GM23338 (cell line): ENCODE data around the gene PNPLA7. TPM values are rescaled to one million over a fixed set of nuclear protein-coding genes. Genes with fewer than 3 reads are reported as not detected.

Experiments
- ATAC-seq: fragments of 200-7000 bp; cut with Tn5 transposase; 3 replicates; pipeline ENCODE4 v1.9.1; 2020
- DNase-seq: peaks from one replicate; pipeline ENCODE4 v3.0.0-alpha.2; 2015; ENCODE audit warnings: low spot score
- H2AFZ ChIP-seq: fragments of 200-600 bp; sonication (generic); 2 replicates; pipeline ENCODE4 v1.8.0; 2016; ENCODE audit warnings: antibody characterized with exemption, mild to moderate bottlenecking, moderate library complexity
- H3F3A ChIP-seq: fragments of 200-600 bp; sonication (generic); replicated peaks from 2 replicates; pipeline ENCODE4 v1.8.0; 2017; ENCODE audit warnings: antibody characterized with exemption, mixed run types, low read depth
- H3K27ac ChIP-seq: fragments of 200-600 bp; sonication (generic); 2 replicates; pipeline ENCODE4 v1.6.1; 2016; ENCODE audit warnings: low read depth
- H3K27me3 ChIP-seq: fragments of 200-600 bp; sonication (generic); 2 replicates; pipeline ENCODE4 v1.8.0; 2016; ENCODE audit warnings: mild to moderate bottlenecking, mixed run types, moderate library complexity; ENCODE audit not compliant: insufficient read depth
- H3K36me3 ChIP-seq: fragments of 200-600 bp; sonication (generic); 2 replicates; pipeline ENCODE4 v1.8.0; 2016; ENCODE audit warnings: mild to moderate bottlenecking; ENCODE audit not compliant: insufficient read depth
- H3K4me1 ChIP-seq: fragments of 200-600 bp; sonication (generic); 2 replicates; pipeline ENCODE4 v1.8.0; 2016; ENCODE audit warnings: mild to moderate bottlenecking, moderate library complexity; ENCODE audit not compliant: insufficient read depth
- H3K4me2 ChIP-seq: fragments of 200-600 bp; sonication (generic); 2 replicates; pipeline ENCODE4 v1.7.1; 2017; ENCODE audit warnings: mixed run types
- H3K4me3 ChIP-seq: fragments of 200-600 bp; sonication (generic); 2 replicates; pipeline ENCODE4 v1.6.1; 2016; ENCODE audit warnings: mixed run types
- H3K79me2 ChIP-seq: fragments of 200-600 bp; sonication (generic); replicated peaks from 2 replicates; pipeline ENCODE4 v1.8.0; 2017; ENCODE audit warnings: mild to moderate bottlenecking; ENCODE audit not compliant: insufficient read depth
- H3K9me2 ChIP-seq: fragments of 200-600 bp; sonication (generic); 2 replicates; pipeline ENCODE4 v1.8.0; 2017; ENCODE audit not compliant: insufficient read depth
- H4K20me1 ChIP-seq: fragments of 200-600 bp; sonication (generic); replicated peaks from 2 replicates; pipeline ENCODE4 v1.8.0; 2017; ENCODE audit warnings: mild to moderate bottlenecking; ENCODE audit not compliant: insufficient read depth
- H3K27ac Mint-ChIP-seq: 2 replicates; pipeline ENCODE4 v1.8.0; 2020; ENCODE audit warnings: inconsistent platforms, mild to moderate bottlenecking, moderate library complexity, mixed read lengths
- H3K27me3 Mint-ChIP-seq: 3 replicates; pipeline ENCODE4 v1.8.0; 2022; ENCODE audit warnings: low read depth, mild to moderate bottlenecking, moderate library complexity, mixed read lengths, inconsistent platforms; ENCODE audit not compliant: insufficient read depth, poor library complexity
- H3K36me3 Mint-ChIP-seq: 3 replicates; pipeline ENCODE4 v1.8.0; 2021; ENCODE audit warnings: low read depth, mild to moderate bottlenecking, inconsistent platforms, moderate library complexity, mixed read lengths
- H3K4me1 Mint-ChIP-seq: 3 replicates; pipeline ENCODE4 v1.8.0; 2020; ENCODE audit warnings: mild to moderate bottlenecking, inconsistent platforms, mixed read lengths
- H3K4me3 Mint-ChIP-seq: 3 replicates; pipeline ENCODE4 v1.8.0; 2021; ENCODE audit warnings: moderate library complexity, mild to moderate bottlenecking, inconsistent platforms, mixed read lengths
- H3K9me3 Mint-ChIP-seq: 3 replicates; pipeline ENCODE4 v1.8.0; 2020; ENCODE audit warnings: moderate library complexity, mild to moderate bottlenecking, inconsistent platforms, mixed read lengths
- CREB1 ChIP-seq: fragments of 250-450 bp; sonication (Bioruptor Pico); IDR thresholded peaks from 2 replicates; pipeline ENCODE4 v1.5.0; 2020; ENCODE audit warnings: low read depth, mild to moderate bottlenecking, moderate library complexity
- EZH2phosphoT487 ChIP-seq: fragments of 200-600 bp; sonication (generic); IDR thresholded peaks from one replicate; pipeline ENCODE4 v1.8.1; 2018; ENCODE audit warnings: antibody characterized with exemption; ENCODE audit not compliant: unreplicated experiment
- ZNF114 ChIP-seq: fragments of 250-450 bp; sonication (Bioruptor Pico); IDR thresholded peaks from 2 replicates; pipeline ENCODE4 v1.5.0; 2020; ENCODE audit warnings: mild to moderate bottlenecking, moderate library complexity
- polyA plus RNA-seq: library from polyadenylated mRNA; unstranded; fragments of >200 nt; fragmentation: Nextera tagmentation; extraction: Ambion mirVana; gene quantifications from 2 replicates; pipeline ENCODE4 v1.2.1, GENCODE V29; 2016
- total RNA-seq: library from RNA; depleted of rRNA; stranded (reverse); fragments of >200 nt; shearing (Covaris generic); gene quantifications from 2 replicates; pipeline ENCODE4 v1.2.3, GENCODE V29; 2014
- TF ChIP-seq, protein P1 (sequence below), 2 experiments: fragments of 200-600 bp in 1 of 2; sonication (generic) in 1 of 2; conservative IDR thresholded peaks; 2 replicates each; pipeline versions ENCODE4 v1.5.1 to v1.6.1; 2016 to 2017; ENCODE audit warnings: antibody characterized with exemption in 2 of 2, low read depth in 2 of 2, mild to moderate bottlenecking in 2 of 2, moderate library complexity in 1 of 2
- TF ChIP-seq, protein P2 (sequence below): IDR thresholded peaks from one replicate; pipeline ENCODE4 v1.6.1; 2018; ENCODE audit warnings: antibody characterized with exemption; ENCODE audit not compliant: unreplicated experiment

Gene PNPLA7
- total and polyA plus RNA-seq, 2 experiments from 2014 or later, result 0.45 to 0.80 TPM

GRCh38 chr9:137436761-137437600 is 113.2 kb downstream of the PNPLA7 start:
- no peak overlapping the region for H3K4me2 ChIP-seq

More at GRCh38 chr9:137436761-137437600, 113.2 kb downstream of the PNPLA7 start:
- Mint-ChIP-seq H3K27me3 (no peaks in the 10 kb centered on the region), H3K27ac (no peak overlapping the region), H3K4me3 (no peak overlapping the region), H3K36me3 (no peaks in the 10 kb centered on the region), H3K9me3 (no peaks in the 10 kb centered on the region), H3K4me1 (peaks cover 1% of the 10 kb centered on the region; the same call in 2 of the 3 replicates)
- DNase-seq, result no peak
- no peaks in the 10 kb centered on the region for H3F3A ChIP-seq
- no peaks in the 10 kb centered on the region for H3K9me2 ChIP-seq
- H3K27ac ChIP-seq, result no peak overlapping the region
- H4K20me1 ChIP-seq, result no peaks in the 10 kb centered on the region
- peaks cover 2% of the 10 kb centered on the region; the same call in 1 of the 2 replicates for H3K4me1 ChIP-seq
- H3K36me3 ChIP-seq, result no peaks in the 10 kb centered on the region
- no peaks in the 10 kb centered on the region for H3K27me3 ChIP-seq
- no peak for ATAC-seq
- H2AFZ ChIP-seq, result no peak overlapping the region
- no peak overlapping the region for H3K4me3 ChIP-seq
- no peak for TF ChIP-seq ZNF114 (CRISPR knock-in tag)
- TF ChIP-seq EZH2phosphoT487, result no peak
- TF ChIP-seq, protein P1, sequence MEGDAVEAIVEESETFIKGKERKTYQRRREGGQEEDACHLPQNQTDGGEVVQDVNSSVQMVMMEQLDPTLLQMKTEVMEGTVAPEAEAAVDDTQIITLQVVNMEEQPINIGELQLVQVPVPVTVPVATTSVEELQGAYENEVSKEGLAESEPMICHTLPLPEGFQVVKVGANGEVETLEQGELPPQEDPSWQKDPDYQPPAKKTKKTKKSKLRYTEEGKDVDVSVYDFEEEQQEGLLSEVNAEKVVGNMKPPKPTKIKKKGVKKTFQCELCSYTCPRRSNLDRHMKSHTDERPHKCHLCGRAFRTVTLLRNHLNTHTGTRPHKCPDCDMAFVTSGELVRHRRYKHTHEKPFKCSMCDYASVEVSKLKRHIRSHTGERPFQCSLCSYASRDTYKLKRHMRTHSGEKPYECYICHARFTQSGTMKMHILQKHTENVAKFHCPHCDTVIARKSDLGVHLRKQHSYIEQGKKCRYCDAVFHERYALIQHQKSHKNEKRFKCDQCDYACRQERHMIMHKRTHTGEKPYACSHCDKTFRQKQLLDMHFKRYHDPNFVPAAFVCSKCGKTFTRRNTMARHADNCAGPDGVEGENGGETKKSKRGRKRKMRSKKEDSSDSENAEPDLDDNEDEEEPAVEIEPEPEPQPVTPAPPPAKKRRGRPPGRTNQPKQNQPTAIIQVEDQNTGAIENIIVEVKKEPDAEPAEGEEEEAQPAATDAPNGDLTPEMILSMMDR (conservative IDR thresholded peaks at IDR 0.05; ENCODE audit: low read depth in 2 of 2), result no peak
- TF ChIP-seq, protein P2, sequence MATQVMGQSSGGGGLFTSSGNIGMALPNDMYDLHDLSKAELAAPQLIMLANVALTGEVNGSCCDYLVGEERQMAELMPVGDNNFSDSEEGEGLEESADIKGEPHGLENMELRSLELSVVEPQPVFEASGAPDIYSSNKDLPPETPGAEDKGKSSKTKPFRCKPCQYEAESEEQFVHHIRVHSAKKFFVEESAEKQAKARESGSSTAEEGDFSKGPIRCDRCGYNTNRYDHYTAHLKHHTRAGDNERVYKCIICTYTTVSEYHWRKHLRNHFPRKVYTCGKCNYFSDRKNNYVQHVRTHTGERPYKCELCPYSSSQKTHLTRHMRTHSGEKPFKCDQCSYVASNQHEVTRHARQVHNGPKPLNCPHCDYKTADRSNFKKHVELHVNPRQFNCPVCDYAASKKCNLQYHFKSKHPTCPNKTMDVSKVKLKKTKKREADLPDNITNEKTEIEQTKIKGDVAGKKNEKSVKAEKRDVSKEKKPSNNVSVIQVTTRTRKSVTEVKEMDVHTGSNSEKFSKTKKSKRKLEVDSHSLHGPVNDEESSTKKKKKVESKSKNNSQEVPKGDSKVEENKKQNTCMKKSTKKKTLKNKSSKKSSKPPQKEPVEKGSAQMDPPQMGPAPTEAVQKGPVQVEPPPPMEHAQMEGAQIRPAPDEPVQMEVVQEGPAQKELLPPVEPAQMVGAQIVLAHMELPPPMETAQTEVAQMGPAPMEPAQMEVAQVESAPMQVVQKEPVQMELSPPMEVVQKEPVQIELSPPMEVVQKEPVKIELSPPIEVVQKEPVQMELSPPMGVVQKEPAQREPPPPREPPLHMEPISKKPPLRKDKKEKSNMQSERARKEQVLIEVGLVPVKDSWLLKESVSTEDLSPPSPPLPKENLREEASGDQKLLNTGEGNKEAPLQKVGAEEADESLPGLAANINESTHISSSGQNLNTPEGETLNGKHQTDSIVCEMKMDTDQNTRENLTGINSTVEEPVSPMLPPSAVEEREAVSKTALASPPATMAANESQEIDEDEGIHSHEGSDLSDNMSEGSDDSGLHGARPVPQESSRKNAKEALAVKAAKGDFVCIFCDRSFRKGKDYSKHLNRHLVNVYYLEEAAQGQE, result no peak
- no peak for TF ChIP-seq CREB1 (CRISPR knock-in tag)
- H3K79me2 ChIP-seq, result no peaks in the 10 kb centered on the region
